ENCODE data around the gene PCCA.

Gene PCCA

DNA sequence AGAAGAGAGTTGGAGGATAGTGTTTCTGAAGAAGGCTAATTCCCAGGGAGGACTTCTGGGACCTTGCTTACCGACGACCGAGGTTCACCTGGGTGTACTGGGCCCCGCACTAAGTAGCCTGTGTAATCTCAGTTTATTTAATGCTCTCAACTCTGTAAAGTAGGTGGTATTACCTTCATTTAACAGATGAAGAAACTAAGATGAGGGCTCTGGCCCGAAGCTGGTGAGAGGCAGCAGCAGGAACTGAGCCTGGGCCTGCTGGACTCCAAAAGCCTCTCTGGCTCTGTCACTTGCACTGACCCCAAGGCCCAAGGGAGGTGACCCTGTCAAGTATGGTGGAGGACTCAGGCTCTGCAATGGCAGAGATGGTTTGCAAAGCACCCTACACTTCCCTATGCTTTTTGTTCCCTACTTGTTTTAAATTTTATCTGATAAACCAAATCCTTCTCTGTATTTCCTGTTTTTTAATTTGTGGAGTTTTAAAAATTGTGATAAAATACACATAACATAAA lies 449.1 kb downstream of the PCCA start:
- no peak for DNase-seq
- no peak overlapping the region for H3K27ac ChIP-seq
- H3K4me3 ChIP-seq (ENCODE audit: low read depth, low read length): no peak overlapping the region
- no peaks in the 10 kb centered on the region for H3K36me3 ChIP-seq (replicated peaks)
- TF ChIP-seq CTCF (IDR thresholded peaks at IDR 0.05; ENCODE audit: low read depth, low read length, missing control alignments): no peak
- H3K27me3 ChIP-seq (replicated peaks): no peaks in the 10 kb centered on the region
- in situ Hi-C loops (cut with HindIII; ENCODE audit: low pct_ligation_motif_present, low sequenced_read_pairs): no loop called here

GRCh38 chr13:100540621-100541020 lies 451.7 kb downstream of the PCCA start:
- in situ Hi-C loops (cut with HindIII; ENCODE audit: low pct_ligation_motif_present, low sequenced_read_pairs): no loop called here
- peak; percentile 60 for DNase-seq
- TF ChIP-seq CTCF (IDR thresholded peaks at IDR 0.05; ENCODE audit: low read depth, low read length, missing control alignments): no peak
- Histone ChIP-seq H3K27ac (no peak overlapping the region), H3K36me3 (replicated peaks) (no peaks in the 10 kb centered on the region), H3K4me3 (ENCODE audit: low read depth, low read length) (no peak overlapping the region), H3K27me3 (replicated peaks) (no peaks in the 10 kb centered on the region)

DNA sequence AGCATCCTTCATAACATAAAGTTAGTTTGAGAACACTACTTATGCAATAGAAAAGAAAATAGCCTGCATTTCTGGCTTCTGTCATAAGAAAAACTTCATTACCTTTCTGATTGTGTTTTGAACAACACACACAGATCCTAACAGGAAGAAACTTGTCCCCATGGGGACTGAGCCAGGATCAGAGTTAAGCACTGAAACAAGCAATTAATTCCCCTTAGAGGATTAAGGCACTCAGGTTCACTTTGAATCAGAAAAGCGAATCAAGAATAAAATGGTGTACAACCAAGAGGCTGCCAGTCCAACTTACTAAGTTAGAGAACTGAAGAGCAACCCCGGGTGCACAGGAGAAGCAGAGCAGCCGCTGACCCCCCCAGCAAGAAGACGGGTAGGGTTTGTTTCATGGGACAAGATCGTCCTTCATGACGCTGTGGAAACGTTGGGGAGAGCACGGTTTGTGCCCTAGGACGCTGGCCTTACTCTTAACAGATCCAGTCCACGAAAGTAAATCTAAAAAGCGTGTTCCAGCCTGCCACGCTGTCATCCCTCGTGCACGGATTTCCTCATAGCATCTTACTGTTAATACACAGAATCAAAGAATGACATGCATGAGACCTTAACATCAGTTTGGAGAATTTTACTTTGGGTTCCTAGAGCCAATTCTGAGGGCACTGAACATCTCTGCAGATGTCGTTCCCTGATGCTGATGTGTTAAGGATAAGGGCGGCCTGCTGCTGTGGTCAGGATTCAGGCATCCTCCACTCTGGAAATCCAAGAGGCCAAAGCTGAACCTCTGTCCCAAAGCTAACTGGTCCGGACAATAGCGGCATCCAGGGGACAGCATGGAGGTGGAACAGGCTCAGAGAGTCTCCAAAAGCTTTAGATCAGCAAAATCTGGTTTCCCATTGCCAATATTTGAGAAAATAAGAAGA lies 453.3 kb downstream of the PCCA start:
- no peak overlapping the region for H3K27ac ChIP-seq
- in situ Hi-C loops (cut with HindIII; ENCODE audit: low pct_ligation_motif_present, low sequenced_read_pairs): no loop called here
- no peaks in the 10 kb centered on the region for H3K27me3 ChIP-seq (replicated peaks)
- TF ChIP-seq CTCF (IDR thresholded peaks at IDR 0.05; ENCODE audit: low read depth, low read length, missing control alignments): no peak
- DNase-seq: no peak
- H3K36me3 ChIP-seq (replicated peaks): no peaks in the 10 kb centered on the region
- H3K4me3 ChIP-seq (ENCODE audit: low read depth, low read length): no peak overlapping the region

DNA sequence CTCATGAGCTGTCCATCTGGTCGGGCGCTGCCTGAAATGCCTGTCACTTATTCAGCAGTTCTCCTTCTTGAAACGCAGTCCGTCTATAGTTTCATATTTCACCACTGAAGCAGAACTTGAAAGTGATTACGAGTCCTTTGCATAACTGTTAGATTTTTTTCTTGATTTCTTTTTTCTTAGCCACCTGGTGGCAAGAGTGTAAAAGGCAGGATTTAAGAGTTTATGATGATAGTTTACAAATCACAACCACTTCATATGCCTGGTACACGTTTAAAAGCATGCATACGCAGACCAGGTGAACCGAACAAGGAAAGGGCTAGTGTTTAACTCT lies 453.9 kb downstream of the PCCA start:
- no peaks in the 10 kb centered on the region for H3K36me3 ChIP-seq (replicated peaks)
- H3K4me3 ChIP-seq (ENCODE audit: low read depth, low read length): no peak overlapping the region
- TF ChIP-seq CTCF (IDR thresholded peaks at IDR 0.05; ENCODE audit: low read depth, low read length, missing control alignments): peak; percentile 52
- H3K27me3 ChIP-seq (replicated peaks): no peaks in the 10 kb centered on the region
- DNase-seq: peak; percentile 5
- in situ Hi-C loops (cut with HindIII; ENCODE audit: low pct_ligation_motif_present, low sequenced_read_pairs): no loop called here
- no peak overlapping the region for H3K27ac ChIP-seq

DNA sequence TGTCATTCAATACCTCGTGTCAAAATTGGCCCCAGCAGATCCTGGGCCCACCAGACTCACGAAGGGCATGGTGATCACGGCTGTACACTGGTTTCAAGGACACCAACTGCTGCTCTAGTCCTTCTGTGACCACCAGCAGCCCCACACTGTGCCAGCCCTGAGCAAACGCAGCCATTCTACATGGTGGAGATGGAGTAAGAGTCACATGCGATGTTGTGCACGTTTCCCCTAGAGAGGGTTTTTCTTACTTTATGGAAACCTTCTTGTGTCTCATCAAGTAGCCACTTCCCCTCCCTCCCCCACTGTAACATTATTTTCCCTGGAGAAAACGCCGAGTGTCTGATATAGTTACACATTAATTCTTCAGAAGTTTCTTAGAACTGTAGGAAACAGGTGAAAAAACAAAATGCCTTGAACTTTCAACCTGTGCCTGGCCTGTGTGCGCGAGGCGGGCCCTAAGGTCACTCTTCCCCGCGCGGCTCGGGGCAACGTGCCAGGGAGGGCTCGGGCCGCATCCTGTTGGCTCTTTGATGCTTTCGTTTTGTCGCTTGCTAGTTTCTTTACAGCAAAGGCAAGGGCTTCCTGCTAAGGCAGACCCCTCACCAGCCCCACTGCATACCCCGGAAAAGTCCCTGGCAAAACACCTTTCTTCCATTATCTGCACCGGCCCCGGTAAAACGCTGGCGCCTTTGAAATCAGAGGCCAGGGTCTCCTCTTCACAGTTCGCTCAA lies 455.1 kb downstream of the PCCA start:
- in situ Hi-C loops (cut with HindIII; ENCODE audit: low pct_ligation_motif_present, low sequenced_read_pairs): no loop called here
- TF ChIP-seq CTCF (IDR thresholded peaks at IDR 0.05; ENCODE audit: low read depth, low read length, missing control alignments): no peak
- Histone ChIP-seq H3K27me3 (replicated peaks) (no peaks in the 10 kb centered on the region), H3K4me3 (ENCODE audit: low read depth, low read length) (peak overlapping the region; percentile 32), H3K36me3 (replicated peaks) (no peaks in the 10 kb centered on the region), H3K27ac (no peak overlapping the region)
- peak; percentile 14 for DNase-seq

Data from brain microvascular endothelial cell (primary cell).